ENCODE data around the gene ETNK2. TPM values are rescaled to one million over a fixed set of nuclear protein-coding genes. Genes with fewer than 3 reads are reported as not detected.

ETNK2 gene
- total RNA-seq, 4 donors from 2014 or later = 5.6 to 15.3 (median 6.8) TPM

DNA sequence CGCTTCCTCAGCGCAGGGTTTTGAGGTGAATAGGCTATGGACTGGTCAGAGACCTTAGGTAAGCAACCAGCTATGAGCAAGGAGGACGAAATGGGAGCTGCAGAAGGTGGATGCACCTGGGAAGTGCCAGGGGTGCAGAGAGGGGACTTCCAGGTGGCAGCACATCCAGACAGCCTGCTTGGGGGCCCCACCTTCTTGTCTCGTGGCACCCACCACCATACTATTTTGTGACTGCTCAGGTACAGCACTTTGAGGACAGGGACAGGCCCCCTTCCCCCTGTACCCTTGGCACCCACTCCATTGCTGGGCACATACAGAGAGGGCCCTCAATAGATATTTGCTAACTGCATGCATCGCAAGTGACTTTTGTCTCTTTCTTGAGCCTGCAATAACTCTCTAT lies 45.2 kb upstream of the ETNK2 start:
- H3K4me3 ChIP-seq = no peak overlapping the region
- 92% methylated on average over 2 of the region's 5 CpGs for WGBS
- H3K27me3 ChIP-seq = peaks cover 0 to 83% (median 2%) of the 10 kb centered on the region in 4 donors
- no peak for DNase-seq (ENCODE audit: extremely low spot score)
- TF ChIP-seq, protein P1, sequence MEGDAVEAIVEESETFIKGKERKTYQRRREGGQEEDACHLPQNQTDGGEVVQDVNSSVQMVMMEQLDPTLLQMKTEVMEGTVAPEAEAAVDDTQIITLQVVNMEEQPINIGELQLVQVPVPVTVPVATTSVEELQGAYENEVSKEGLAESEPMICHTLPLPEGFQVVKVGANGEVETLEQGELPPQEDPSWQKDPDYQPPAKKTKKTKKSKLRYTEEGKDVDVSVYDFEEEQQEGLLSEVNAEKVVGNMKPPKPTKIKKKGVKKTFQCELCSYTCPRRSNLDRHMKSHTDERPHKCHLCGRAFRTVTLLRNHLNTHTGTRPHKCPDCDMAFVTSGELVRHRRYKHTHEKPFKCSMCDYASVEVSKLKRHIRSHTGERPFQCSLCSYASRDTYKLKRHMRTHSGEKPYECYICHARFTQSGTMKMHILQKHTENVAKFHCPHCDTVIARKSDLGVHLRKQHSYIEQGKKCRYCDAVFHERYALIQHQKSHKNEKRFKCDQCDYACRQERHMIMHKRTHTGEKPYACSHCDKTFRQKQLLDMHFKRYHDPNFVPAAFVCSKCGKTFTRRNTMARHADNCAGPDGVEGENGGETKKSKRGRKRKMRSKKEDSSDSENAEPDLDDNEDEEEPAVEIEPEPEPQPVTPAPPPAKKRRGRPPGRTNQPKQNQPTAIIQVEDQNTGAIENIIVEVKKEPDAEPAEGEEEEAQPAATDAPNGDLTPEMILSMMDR (IDR thresholded peaks at IDR 0.05) = no peak
- TF ChIP-seq POLR2A (IDR thresholded peaks at IDR 0.05; ENCODE audit: low read depth) (no peak), POLR2AphosphoS5 (IDR thresholded peaks at IDR 0.05) (no peak), EP300 (IDR thresholded peaks at IDR 0.05) (no peak)
- no peaks in the 10 kb centered on the region for H3K36me3 ChIP-seq
- H3K27ac ChIP-seq (replicated peaks in 1 of 4) = no peak overlapping the region
- intact Hi-C loops (cut with DNase I) = no loop called here
- peaks cover 0 to 5% (median 2%) of the 10 kb centered on the region in 4 donors for H3K4me1 ChIP-seq
- no peaks in the 10 kb centered on the region for H3K9me3 ChIP-seq

DNA sequence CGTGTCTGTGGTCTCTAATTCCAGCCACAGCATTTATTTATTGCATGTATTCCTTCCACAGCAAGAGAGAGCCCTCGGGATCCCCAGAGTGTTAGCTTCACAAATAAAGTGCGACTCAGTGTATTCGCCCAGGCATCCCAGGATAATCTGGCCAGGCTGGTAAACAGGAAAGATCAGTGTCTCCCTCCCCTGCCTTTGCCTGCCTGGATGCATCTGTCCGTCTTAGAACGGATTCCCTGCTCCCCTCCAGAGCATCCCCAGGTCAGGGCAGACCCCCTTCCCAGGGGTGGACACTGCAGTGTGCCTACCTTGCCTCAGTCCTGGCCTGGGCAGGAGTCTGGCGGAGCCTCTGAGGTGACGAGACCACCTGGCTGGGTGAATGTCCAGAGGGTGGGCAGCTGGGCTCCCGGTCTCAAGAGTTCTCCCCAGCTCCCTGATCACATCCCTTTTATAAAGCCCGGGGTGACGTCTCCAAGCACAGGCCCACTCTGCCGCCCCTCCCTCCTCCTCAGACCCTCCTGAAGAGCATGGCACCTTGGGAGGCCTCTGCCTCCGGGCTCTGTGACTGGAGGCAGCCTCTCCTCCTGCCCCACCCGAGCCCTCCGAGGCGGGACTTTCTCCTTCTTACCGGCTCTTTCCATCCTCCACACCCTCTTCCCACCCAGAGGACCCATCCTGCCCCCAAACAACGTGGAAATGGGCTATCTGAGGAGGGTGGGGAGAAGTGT lies 44.4 kb upstream of the ETNK2 start, which contains the start of gene KISS1:
Gene KISS1 (minus strand): TSS at position 424 of the 728 bp plus-strand sequence. CDS start 3,615 bp downstream, outside the sequence.
- intact Hi-C loops (cut with DNase I) = no loop called here
- Histone ChIP-seq H3K9me3 (no peaks in the 10 kb centered on the region), H3K27me3 (peaks cover 0 to 83% (median 2%) of the 10 kb centered on the region in 4 donors), H3K36me3 (no peaks in the 10 kb centered on the region), H3K4me1 (peaks cover 0 to 5% (median 2%) of the 10 kb centered on the region in 4 donors), H3K4me3 (no peak within 1 kb of the TSS), H3K27ac (replicated peaks in 1 of 4) (no peak within 1 kb of the TSS)
- TF ChIP-seq EP300 (IDR thresholded peaks at IDR 0.05) (no peak), POLR2AphosphoS5 (IDR thresholded peaks at IDR 0.05) (no peak), POLR2A (IDR thresholded peaks at IDR 0.05; ENCODE audit: low read depth) (no peak)
- TF ChIP-seq, protein P1 (IDR thresholded peaks at IDR 0.05) = no peak
- DNase-seq (ENCODE audit: extremely low spot score) = no peak
- WGBS = 65% methylated on average over 14 of the region's 18 CpGs

DNA sequence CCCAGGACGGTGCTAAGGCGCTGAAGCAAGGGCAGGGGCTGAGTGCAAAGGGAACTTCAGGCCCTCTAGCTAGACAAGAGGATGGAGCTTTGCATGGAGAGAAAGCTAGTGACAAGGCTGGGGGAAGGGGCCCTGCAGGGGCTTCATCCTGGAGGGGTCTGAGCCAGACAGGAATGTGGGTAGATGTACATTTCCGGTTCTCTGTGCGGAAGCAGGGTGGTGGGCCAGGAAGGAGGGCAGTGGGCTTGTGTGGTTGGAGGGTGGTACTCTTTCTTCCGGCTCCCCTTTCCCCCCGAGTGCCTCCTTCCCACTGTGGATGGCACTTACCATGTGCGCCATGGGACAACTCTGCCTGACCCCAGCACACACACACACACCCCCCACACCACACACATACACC lies 42.9 kb upstream of the ETNK2 start:
- H3K27me3 ChIP-seq = peaks cover 0 to 89% (median 3%) of the 10 kb centered on the region in 4 donors
- H3K36me3 ChIP-seq = no peaks in the 10 kb centered on the region
- 77% methylated on average over 7 of the region's 7 CpGs for WGBS
- peaks cover 0 to 11% (median 6%) of the 10 kb centered on the region in 4 donors for H3K4me1 ChIP-seq
- H3K27ac ChIP-seq (replicated peaks in 1 of 4) = no peak overlapping the region
- H3K4me3 ChIP-seq = no peak overlapping the region
- no peaks in the 10 kb centered on the region for H3K9me3 ChIP-seq
- intact Hi-C loops (cut with DNase I) = no loop called here
- TF ChIP-seq POLR2A (IDR thresholded peaks at IDR 0.05; ENCODE audit: low read depth) (no peak), POLR2AphosphoS5 (IDR thresholded peaks at IDR 0.05) (no peak)
- no peak for DNase-seq (ENCODE audit: extremely low spot score)

DNA sequence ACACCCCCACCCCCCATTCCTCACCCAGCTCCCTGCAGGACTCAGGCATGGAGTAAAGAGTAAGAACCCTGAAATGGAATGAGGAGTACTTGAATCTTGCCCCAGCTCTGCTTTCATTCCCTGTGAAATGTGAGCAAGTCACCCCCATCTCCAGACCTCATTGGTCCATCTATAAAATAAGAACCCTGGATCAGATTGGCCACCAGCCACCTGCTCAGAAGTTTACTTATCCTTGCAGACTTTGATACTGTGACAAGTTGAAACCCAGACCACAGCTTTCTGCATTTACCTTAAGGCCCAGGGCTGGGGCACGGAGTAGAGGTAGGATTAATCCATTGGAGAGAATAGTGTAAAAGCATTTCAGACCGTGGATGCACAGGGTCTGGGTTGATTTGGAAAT lies 42.2 kb upstream of the ETNK2 start:
- H3K27me3 ChIP-seq = peaks cover 0 to 89% (median 9%) of the 10 kb centered on the region in 4 donors
- no peak for TF ChIP-seq EP300 (IDR thresholded peaks at IDR 0.05)
- TF ChIP-seq, protein P1 (IDR thresholded peaks at IDR 0.05) = no peak
- TF ChIP-seq POLR2A (IDR thresholded peaks at IDR 0.05; ENCODE audit: low read depth) = no peak
- TF ChIP-seq POLR2AphosphoS5 (IDR thresholded peaks at IDR 0.05) = no peak
- intact Hi-C loops (cut with DNase I) = no loop called here
- no peak for DNase-seq (ENCODE audit: extremely low spot score)
- no peak overlapping the region for H3K4me3 ChIP-seq
- H3K27ac ChIP-seq (replicated peaks in 1 of 4) = no peak overlapping the region
- H3K4me1 ChIP-seq = peaks cover 0 to 12% (median 5%) of the 10 kb centered on the region in 4 donors
- H3K9me3 ChIP-seq = no peaks in the 10 kb centered on the region
- no peaks in the 10 kb centered on the region for H3K36me3 ChIP-seq
- 82% methylated on average over 2 of the region's 2 CpGs for WGBS

DNA sequence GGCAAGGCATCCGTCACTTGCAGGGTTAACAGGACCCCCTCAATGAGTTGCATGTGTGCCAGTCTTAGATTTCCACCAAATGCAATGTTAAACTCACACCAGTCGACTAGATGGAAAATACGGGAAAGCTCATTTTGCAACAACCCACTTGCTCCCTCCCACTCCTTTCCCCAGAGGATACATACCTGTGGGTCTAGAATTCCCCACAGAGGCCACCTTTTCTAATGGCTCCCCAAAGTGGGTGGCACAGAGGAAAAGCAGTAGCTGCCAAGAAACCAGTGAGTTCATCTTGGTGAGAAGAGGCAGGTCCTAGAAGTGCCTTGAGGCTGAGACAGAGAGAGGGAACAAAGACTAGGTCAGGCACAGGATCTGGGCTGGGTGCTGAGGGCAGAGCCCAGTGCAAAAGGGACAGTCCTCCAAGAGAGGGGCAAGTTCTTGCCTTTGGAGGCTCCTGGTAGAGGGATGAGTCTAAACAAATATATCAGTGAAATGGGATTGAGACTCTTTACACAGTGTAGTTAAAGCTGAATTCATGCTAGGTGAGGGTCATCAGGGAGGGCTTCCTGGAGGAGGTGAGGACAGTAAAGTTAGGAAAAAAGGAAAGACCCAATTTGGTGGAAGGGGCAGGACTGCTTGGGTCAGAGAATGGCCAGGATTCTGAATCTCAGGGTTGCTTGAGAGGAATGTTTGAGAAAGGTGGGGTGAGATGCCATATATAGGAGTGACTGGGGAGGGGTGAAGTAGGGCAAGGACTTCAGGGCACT lies 40.9 kb upstream of the ETNK2 start:
- TF ChIP-seq, protein P1 (IDR thresholded peaks at IDR 0.05) = no peak
- TF ChIP-seq POLR2A (IDR thresholded peaks at IDR 0.05; ENCODE audit: low read depth) (no peak), POLR2AphosphoS5 (IDR thresholded peaks at IDR 0.05) (no peak), EP300 (IDR thresholded peaks at IDR 0.05) (no peak)
- Histone ChIP-seq H3K4me3 (no peak overlapping the region), H3K4me1 (peaks cover 0 to 9% (median 3%) of the 10 kb centered on the region in 4 donors), H3K27me3 (peaks cover 0 to 89% (median 14%) of the 10 kb centered on the region in 4 donors), H3K36me3 (no peaks in the 10 kb centered on the region), H3K9me3 (no peaks in the 10 kb centered on the region), H3K27ac (replicated peaks in 1 of 4) (no peak overlapping the region)
- 69% methylated on average over 3 of the region's 3 CpGs for WGBS
- DNase-seq (ENCODE audit: extremely low spot score) = no peak
- intact Hi-C loops (cut with DNase I) = no loop called here
